ENCODE results near the gene FAM117A. TPM values are rescaled to one million over a fixed set of nuclear protein-coding genes. Genes with fewer than 3 reads are reported as not detected.
"Not testable (repeated sequence)": the region's sequence is repeated elsewhere in the genome, so short reads cannot be mapped to it uniquely, and the experiment has no call there.

FAM117A gene
- total and polyA plus RNA-seq, 3 donors from 2014 or later: 30.2 to 67.3 (median 38.1) TPM

GRCh38 chr17:49677134-49677932 is 86.6 kb downstream of the FAM117A start:
- H3K27ac ChIP-seq: peak overlapping the region; percentile 97 to 98
- intact Hi-C loops (cut with DNase I; ENCODE audit: low total_unique reads): no loop called here
- 0% methylated on average over 31 to 33 of the region's 34 CpGs for WGBS, 2 donors
- peak overlapping the region; percentile 74 to 94 for H3K4me3 ChIP-seq
- DNase-seq: peak; percentile 96
- H3K36me3 ChIP-seq (ENCODE audit: low read depth, missing control alignments): no peaks in the 10 kb centered on the region
- no peaks in the 10 kb centered on the region for H3K9me3 ChIP-seq
- H3K4me1 ChIP-seq: peaks cover 22% of the 10 kb centered on the region
- no peaks in the 10 kb centered on the region for H3K27me3 ChIP-seq
- TF ChIP-seq POLR2A (IDR thresholded peaks at IDR 0.05) (no peak), CTCF (IDR thresholded peaks at IDR 0.05) (peak in 1 of 3 experiments; percentile 10)

GRCh38 chr17:49676276-49676868 is 87.6 kb downstream of the FAM117A start:
- peak overlapping the region in 1 of 2 donors; percentile 97 for H3K27ac ChIP-seq
- no peaks in the 10 kb centered on the region for H3K9me3 ChIP-seq
- WGBS, 2 donors: 20 to 23% methylated on average over 5 of the region's 5 CpGs
- intact Hi-C loops (cut with DNase I; ENCODE audit: low total_unique reads): no loop called here
- peak overlapping the region; percentile 74 to 94 for H3K4me3 ChIP-seq
- H3K36me3 ChIP-seq (ENCODE audit: low read depth, missing control alignments): no peaks in the 10 kb centered on the region
- no peak for DNase-seq
- peaks cover 18% of the 10 kb centered on the region for H3K4me1 ChIP-seq
- TF ChIP-seq POLR2A (IDR thresholded peaks at IDR 0.05) (no peak), CTCF (IDR thresholded peaks at IDR 0.05) (no peak)
- no peaks in the 10 kb centered on the region for H3K27me3 ChIP-seq

GRCh38 chr17:49674507-49674906 is 89.4 kb downstream of the FAM117A start:
- Histone ChIP-seq H3K4me1 (peaks cover 18% of the 10 kb centered on the region), H3K27ac (no peak overlapping the region), H3K9me3 (no peaks in the 10 kb centered on the region), H3K36me3 (ENCODE audit: low read depth, missing control alignments) (no peaks in the 10 kb centered on the region), H3K27me3 (no peaks in the 10 kb centered on the region), H3K4me3 (no peak overlapping the region)
- intact Hi-C loops (cut with DNase I; ENCODE audit: low total_unique reads): no loop called here
- no peak for TF ChIP-seq POLR2A (IDR thresholded peaks at IDR 0.05)
- TF ChIP-seq CTCF (IDR thresholded peaks at IDR 0.05): no peak
- no peak for DNase-seq

GRCh38 chr17:49673679-49674078 is 90.3 kb downstream of the FAM117A start:
- H3K36me3 ChIP-seq (ENCODE audit: low read depth, missing control alignments); H3K27me3 ChIP-seq; H3K4me3 ChIP-seq; H3K9me3 ChIP-seq; DNase-seq; intact Hi-C loops (cut with DNase I; ENCODE audit: low total_unique reads); H3K27ac ChIP-seq: not testable (repeated sequence)
- 90 to 95% methylated on average over 6 of the region's 6 CpGs for WGBS, 2 donors
- peaks cover 18% of the 10 kb centered on the region for H3K4me1 ChIP-seq

GRCh38 chr17:49670641-49671040 is 93.3 kb downstream of the FAM117A start:
- H3K4me1 ChIP-seq: peaks cover 9% of the 10 kb centered on the region
- H3K4me3 ChIP-seq: no peak overlapping the region
- 68 to 77% methylated on average over 4 of the region's 4 CpGs for WGBS, 2 donors
- no peaks in the 10 kb centered on the region for H3K27me3 ChIP-seq
- H3K36me3 ChIP-seq (ENCODE audit: low read depth, missing control alignments): no peaks in the 10 kb centered on the region
- no peak overlapping the region for H3K27ac ChIP-seq
- TF ChIP-seq CTCF (IDR thresholded peaks at IDR 0.05): no peak
- no peak for TF ChIP-seq POLR2A (IDR thresholded peaks at IDR 0.05)
- DNase-seq: no peak
- intact Hi-C loops (cut with DNase I; ENCODE audit: low total_unique reads): no loop called here
- no peaks in the 10 kb centered on the region for H3K9me3 ChIP-seq
